ENCODE results near the gene DUSP22. TPM values are rescaled to one million over a fixed set of nuclear protein-coding genes. Genes with fewer than 3 reads are reported as not detected.
A peak's percentile ranks its signal among the peaks of the same experiment; 100 is the strongest.
"Not testable (repeated sequence)": the region's sequence is repeated elsewhere in the genome, so short reads cannot be mapped to it uniquely, and the experiment has no call there.

DUSP22 gene
- total and polyA plus RNA-seq, 5 donors: 51.0 to 74.8 (median 64.2) TPM

DNA sequence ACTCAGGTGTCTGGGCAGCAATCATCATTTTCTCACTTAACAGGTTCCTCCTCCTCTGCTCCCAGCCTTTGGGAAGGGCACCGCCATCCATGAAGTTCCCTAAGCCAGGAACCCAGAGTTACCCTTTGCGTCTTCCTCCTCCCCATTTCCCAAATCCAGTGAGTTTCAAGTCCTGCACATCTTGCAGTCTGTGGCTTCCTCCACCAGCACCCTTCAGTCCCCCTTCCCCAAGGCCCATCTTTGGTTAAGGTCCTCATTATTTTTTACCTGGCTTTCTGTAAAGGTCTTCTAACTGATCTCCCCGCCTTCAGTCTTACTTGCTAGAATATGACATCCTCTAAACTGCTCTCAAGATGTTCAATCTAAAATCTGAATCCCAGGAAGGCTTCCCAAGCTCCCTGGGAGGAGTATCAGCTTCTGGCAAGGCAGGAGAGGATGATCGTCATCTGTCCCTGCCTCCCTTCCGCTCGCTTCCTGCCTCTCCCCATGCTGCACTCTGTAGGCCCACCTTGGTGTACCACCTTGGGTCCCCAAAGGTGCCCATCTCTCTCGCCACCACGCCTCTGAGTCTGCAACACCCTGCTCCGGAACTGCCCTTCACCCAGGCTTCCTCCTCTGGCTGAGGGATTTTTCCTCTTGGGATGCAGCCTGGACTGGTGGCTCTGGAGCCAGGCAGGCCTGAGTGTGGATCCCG, 11.4 kb upstream of the DUSP22 start:
- Histone ChIP-seq H3K4me1 (ENCODE audit: control insufficient read depth, insufficient read depth, low read length) (no peaks in the 10 kb centered on the region), H3K9me3 (ENCODE audit: control insufficient read depth, low read length) (no peaks in the 10 kb centered on the region), H3K27me3 (ENCODE audit: control insufficient read depth, insufficient read depth) (no peaks in the 10 kb centered on the region), H3K4me3 (ENCODE audit: low read length) (no peak overlapping the region), H3K27ac (ENCODE audit: low read length) (no peak overlapping the region)
- 87% methylated on average over 10 of the region's 10 CpGs for WGBS
- ATAC-seq (no peak), DNase-seq (no peak)
- intact Hi-C loops (cut with DNase I): no loop called here

DNA sequence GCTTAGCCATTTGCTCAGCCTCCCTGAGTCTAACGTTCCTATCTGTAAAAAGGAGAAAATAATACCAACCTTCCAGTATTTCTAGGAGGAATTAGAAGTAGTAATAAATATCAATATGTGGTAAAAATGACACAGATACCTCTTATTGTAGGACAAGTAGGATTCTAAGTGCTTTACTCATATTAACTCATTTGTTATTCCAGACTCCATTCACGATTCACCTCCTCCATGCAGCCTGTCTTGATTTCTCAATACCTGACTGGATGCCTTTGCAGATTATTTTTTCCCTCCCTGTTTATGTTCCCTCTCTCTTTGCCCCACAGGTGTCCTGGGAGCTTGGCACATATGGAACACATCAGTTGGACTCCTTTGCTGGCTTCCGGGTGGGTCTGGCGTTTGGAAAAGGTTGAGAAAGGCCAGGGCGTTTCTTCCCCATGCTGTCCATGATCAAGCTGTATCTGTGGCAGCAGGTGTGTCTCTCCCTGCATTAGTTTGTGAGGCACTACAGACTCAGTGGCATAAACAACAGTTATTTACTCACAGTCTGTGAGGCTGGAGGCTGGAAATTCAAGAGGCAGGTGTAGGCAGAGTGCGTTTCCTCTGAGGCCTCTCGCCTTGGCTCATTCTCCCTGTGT, 10.7 kb upstream of the DUSP22 start:
- WGBS: 86% methylated on average over 7 of the region's 7 CpGs
- intact Hi-C loops (cut with DNase I): no loop called here
- no peaks in the 10 kb centered on the region for H3K27me3 ChIP-seq (ENCODE audit: control insufficient read depth, insufficient read depth)

DNA sequence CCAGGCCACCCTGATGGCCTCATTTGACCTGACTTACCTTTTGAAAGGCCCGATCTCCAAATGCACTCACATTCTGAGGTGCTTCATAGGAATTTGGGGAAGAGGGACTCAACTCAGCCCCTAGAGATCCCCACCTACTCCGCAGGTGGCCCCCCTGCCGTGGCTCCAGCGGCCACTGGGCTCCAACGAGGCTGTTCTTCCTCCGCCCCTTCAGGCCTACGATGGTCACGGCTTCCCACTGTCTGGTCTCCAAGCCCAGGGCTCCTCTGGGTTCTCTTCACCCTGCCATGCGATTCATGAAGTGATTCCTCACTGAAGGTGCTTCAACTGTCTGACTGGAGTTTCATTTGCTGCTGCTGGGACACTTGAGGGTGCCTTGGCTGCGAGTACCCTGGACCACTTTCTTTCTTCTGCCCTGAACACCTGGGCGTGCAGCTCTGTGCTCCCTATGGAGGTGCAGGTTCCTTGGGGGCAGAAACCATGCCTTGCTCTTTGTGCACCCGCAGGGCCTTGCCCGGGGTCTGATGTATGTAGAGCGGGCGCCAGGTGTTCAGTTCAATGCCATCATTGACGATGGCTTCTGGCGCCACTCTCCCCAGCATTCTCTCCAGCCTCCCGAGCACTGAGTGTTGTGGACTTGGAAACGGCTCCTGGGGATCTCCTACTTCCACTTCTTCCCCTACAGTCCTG, 10.0 kb upstream of the DUSP22 start:
- WGBS: 85% methylated on average over 19 of the region's 19 CpGs
- ATAC-seq (peak in 1 of 2 donors; percentile 14), DNase-seq (no peak)
- no peak overlapping the region for H3K27ac ChIP-seq (ENCODE audit: low read length)
- intact Hi-C loops (cut with DNase I): no loop called here
- no peaks in the 10 kb centered on the region for H3K27me3 ChIP-seq (ENCODE audit: control insufficient read depth, insufficient read depth)
- H3K9me3 ChIP-seq (ENCODE audit: control insufficient read depth, low read length): no peaks in the 10 kb centered on the region
- H3K4me3 ChIP-seq (ENCODE audit: low read length): no peak overlapping the region
- no peaks in the 10 kb centered on the region for H3K4me1 ChIP-seq (ENCODE audit: control insufficient read depth, insufficient read depth, low read length)

More for the DNA sequence above, 10.7 kb upstream of the DUSP22 start:
- no peaks in the 10 kb centered on the region for H3K4me1 ChIP-seq (ENCODE audit: control insufficient read depth, insufficient read depth, low read length)
- H3K9me3 ChIP-seq (ENCODE audit: control insufficient read depth, low read length): no peaks in the 10 kb centered on the region
- H3K27ac ChIP-seq (ENCODE audit: low read length): no peak overlapping the region
- no peak for ATAC-seq
- H3K4me3 ChIP-seq (ENCODE audit: low read length): no peak overlapping the region
- no peak for DNase-seq

DNA sequence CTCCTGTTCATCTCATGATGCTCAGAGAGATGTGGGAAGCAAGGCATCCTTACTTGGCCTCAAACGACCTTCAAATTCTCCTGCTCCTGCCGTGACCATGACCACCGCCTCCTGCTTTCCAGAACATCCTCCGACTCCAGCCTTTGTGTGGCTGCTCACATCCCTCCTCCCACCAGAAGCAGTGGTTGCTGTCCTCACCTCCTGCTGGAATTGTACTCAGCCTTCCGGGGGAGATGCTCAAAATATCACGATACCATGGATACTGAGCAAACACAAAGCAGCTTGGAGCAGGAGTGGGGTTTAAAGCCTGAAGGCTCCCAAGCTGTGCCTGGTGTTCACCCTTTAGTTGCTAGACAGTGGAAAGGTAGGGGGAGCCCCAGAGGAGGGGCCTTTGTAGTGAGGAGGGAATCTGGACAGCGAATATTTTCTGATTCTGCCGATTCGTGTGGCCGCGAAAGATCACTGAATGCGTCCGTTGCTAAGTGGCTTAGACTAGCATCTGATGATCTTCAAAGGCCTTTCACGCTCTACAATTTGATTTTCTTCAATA, 9.3 kb upstream of the DUSP22 start:
- no peak overlapping the region for H3K27ac ChIP-seq (ENCODE audit: low read length)
- 84% methylated on average over 14 of the region's 14 CpGs for WGBS

DNA sequence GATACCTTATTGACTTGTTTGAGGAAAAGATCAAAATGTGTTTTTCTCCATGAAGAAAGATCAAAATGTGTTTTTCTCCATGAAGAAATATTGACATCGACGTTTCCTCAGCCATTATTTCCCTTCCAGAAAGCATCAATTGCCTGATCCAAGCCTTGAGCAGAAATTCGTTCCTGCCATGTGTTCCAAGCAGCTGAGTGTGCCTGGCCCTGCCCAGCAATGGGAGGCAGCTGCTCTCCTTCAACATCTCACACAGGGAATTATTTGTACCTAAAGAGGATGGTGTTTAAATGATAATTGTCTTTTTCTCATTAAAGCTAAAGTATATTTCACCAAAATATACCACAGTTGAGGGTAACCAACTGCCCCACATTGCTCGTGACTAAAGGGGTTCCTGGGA, 7.8 kb upstream of the DUSP22 start:
- Histone ChIP-seq H3K27me3 (ENCODE audit: control insufficient read depth, insufficient read depth) (no peaks in the 10 kb centered on the region), H3K4me3 (ENCODE audit: low read length) (no peak overlapping the region), H3K9me3 (ENCODE audit: control insufficient read depth, low read length) (no peaks in the 10 kb centered on the region), H3K27ac (ENCODE audit: low read length) (no peak overlapping the region), H3K4me1 (ENCODE audit: control insufficient read depth, insufficient read depth, low read length) (no peaks in the 10 kb centered on the region)
- no peak for DNase-seq
- ATAC-seq: no peak
- 66% methylated on average over 4 of the region's 4 CpGs for whole genome bisulfite sequencing
- intact Hi-C loops (cut with DNase I): no loop called here

More for the DNA sequence above, 9.3 kb upstream of the DUSP22 start:
- DNase-seq (peak in 1 of 3 donors; percentile 24), ATAC-seq (no peak)
- H3K9me3 ChIP-seq (ENCODE audit: control insufficient read depth, low read length): no peaks in the 10 kb centered on the region
- intact Hi-C loops (cut with DNase I): no loop called here
- H3K4me1 ChIP-seq (ENCODE audit: control insufficient read depth, insufficient read depth, low read length): no peaks in the 10 kb centered on the region
- H3K4me3 ChIP-seq (ENCODE audit: low read length): no peak overlapping the region
- H3K27me3 ChIP-seq (ENCODE audit: control insufficient read depth, insufficient read depth): no peaks in the 10 kb centered on the region

DNA sequence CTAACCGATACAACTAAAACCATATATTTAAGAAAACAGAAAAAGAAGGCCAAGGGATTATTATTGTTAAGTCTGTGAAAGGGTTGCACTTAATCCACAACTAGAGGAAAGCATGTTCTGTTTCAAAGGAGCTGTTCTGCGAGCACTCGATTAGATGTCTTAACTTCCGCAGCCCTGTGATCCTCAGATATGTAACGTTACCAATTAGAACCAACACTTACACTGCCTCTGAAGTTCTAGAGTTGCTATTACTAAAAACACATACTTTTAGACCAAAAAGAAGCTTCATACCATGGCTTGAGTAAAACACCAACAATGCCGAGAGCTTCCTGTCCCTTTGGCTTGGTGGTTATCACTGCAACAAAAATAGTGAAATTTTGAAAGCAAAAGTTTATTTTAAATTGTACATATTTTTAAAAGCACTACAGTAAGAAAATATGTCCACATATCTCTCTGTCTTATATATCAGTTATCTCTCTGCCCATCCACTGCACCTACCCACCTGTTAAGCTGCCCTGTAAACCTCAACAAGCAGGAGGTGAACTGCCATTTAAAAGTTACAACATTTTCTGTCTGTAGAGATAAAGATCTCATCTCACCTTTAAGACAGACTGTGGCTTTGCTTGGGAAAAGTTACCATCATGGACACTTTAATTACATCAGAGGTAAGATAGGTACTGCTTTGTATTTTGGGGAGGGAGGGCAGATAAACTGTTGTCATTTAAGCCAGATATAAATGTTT, 7.1 kb upstream of the DUSP22 start:
- 87% methylated on average over 6 of the region's 6 CpGs for WGBS
- Histone ChIP-seq H3K27me3 (ENCODE audit: control insufficient read depth, insufficient read depth) (no peaks in the 10 kb centered on the region), H3K27ac (ENCODE audit: low read length) (no peak overlapping the region), H3K4me1 (ENCODE audit: control insufficient read depth, insufficient read depth, low read length) (no peaks in the 10 kb centered on the region), H3K9me3 (ENCODE audit: control insufficient read depth, low read length) (no peaks in the 10 kb centered on the region), H3K4me3 (ENCODE audit: low read length) (no peak overlapping the region)
- DNase-seq (no peak), ATAC-seq (no peak)
- intact Hi-C loops (cut with DNase I): no loop called here

DNA sequence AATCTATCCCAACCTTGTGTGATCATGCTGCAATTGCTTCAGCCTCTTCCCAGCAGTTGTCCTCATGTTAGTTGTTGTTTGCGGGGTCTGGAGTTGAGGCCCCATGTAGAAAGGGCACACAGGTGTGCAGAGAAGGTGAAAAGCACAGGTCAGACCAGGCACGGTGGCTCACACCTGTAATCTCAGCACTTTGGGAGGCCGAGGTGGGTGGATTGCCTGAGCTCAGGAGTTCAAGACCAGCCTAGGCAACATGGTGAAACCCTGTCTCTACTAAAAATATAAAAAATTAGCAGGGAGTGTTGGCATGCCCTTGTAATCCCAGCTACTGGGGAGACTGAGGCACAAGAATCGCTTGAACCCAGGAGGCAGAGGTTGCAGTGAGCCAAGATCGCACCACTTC, 6.4 kb upstream of the DUSP22 start:
- H3K4me3 ChIP-seq (ENCODE audit: low read length); DNase-seq; H3K27me3 ChIP-seq (ENCODE audit: control insufficient read depth, insufficient read depth); ATAC-seq; H3K27ac ChIP-seq (ENCODE audit: low read length); intact Hi-C loops (cut with DNase I); H3K4me1 ChIP-seq (ENCODE audit: control insufficient read depth, insufficient read depth, low read length); H3K9me3 ChIP-seq (ENCODE audit: control insufficient read depth, low read length): not testable (repeated sequence)
- WGBS: 69% methylated on average over 5 of the region's 5 CpGs

DNA sequence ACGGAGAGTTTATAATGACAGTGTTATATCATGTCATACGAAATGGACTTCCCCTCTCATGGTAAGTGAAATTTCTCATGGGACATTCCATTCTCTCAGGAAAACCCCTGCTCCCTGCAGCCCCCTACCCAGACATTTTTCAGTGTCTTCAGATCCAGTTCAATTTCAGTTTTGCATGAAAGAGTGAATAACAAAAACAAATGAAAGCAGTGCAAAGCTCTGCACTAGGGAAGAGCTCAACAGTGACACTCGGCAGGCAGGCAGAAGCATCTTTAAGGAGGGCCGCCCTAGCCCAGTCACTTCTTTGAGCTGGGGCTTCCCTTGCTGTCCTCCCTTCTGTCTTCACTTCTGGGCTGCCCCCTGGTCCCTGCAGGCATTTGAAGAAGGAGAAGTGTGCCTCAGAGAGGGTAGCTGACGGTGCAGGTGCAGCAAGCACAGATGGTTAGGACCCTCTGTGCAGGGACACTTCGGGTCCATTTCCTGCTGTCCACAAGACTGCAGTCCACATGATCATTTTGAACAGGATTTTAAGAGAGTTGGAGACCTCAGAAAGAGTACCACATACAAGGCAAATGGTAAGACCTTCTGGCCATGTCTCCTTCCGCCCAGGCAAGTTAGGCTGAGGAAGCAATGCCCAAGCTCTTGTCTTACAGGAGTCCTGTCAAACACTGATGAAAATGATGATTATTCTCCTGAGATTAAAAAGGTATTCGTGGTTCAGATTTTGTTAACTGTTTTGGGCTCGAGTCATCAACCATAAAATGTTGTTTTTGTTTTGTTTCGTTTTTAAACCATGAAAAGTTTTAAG, 5.4 kb upstream of the DUSP22 start:
- DNase-seq: no peak
- H3K27ac ChIP-seq (ENCODE audit: low read length): no peak overlapping the region
- no peaks in the 10 kb centered on the region for H3K9me3 ChIP-seq (ENCODE audit: control insufficient read depth, low read length)
- no peak for ATAC-seq
- intact Hi-C loops (cut with DNase I): no loop called here
- no peaks in the 10 kb centered on the region for H3K27me3 ChIP-seq (ENCODE audit: control insufficient read depth, insufficient read depth)
- 65% methylated on average over 10 of the region's 10 CpGs for WGBS
- H3K4me3 ChIP-seq (ENCODE audit: low read length): no peak overlapping the region
- no peaks in the 10 kb centered on the region for H3K4me1 ChIP-seq (ENCODE audit: control insufficient read depth, insufficient read depth, low read length)

DNA sequence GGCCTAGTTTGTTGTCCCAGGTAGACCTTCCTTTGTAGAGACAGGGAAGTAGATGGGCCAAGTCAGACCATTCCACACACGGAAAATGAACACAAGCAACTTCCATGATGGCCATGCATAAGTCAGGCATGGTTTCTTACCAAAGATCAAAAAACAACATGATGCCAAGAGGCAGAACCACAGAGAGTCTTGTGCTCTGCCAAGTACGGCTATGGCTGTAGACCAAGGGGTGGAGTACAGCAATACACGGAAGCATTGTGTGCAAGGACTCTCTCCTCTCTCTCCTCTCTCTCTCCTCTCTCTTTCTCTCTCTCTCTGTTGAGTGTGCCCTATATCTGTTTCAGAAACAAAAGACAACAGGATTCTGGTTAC, 4.8 kb upstream of the DUSP22 start:
- DNase-seq (no peak), ATAC-seq (no peak)
- H3K27me3 ChIP-seq (ENCODE audit: control insufficient read depth, insufficient read depth): no peaks in the 10 kb centered on the region
- WGBS: 71% methylated on average over 3 of the region's 3 CpGs
- H3K4me1 ChIP-seq (ENCODE audit: control insufficient read depth, insufficient read depth, low read length): no peaks in the 10 kb centered on the region
- H3K9me3 ChIP-seq (ENCODE audit: control insufficient read depth, low read length): no peaks in the 10 kb centered on the region
- H3K27ac ChIP-seq (ENCODE audit: low read length): no peak overlapping the region
- intact Hi-C loops (cut with DNase I): no loop called here
- H3K4me3 ChIP-seq (ENCODE audit: low read length): no peak overlapping the region

DNA sequence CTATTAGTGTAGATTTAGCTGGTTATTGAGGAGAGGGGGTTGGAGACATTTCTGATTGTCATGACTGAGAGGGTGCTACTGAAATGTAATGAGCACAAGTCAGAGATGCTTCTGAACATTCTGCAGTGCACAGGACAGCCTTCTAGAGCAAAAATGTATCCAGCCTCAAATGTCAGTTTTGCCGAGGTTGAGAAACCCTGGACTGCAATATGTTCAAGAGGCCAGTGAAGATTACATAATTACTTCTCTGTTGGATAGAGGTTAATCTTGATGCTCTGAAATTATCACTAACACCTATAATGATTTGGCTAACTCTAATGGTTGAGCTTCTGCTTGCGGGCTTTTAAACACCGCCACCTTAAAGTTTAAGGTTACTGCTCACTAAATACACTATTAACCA, 3.4 kb upstream of the DUSP22 start:
- intact Hi-C loops (cut with DNase I): no loop called here
- no peaks in the 10 kb centered on the region for H3K9me3 ChIP-seq (ENCODE audit: control insufficient read depth, low read length)
- H3K4me3 ChIP-seq (ENCODE audit: low read length): no peak overlapping the region
- no peaks in the 10 kb centered on the region for H3K27me3 ChIP-seq (ENCODE audit: control insufficient read depth, insufficient read depth)
- ATAC-seq (no peak), DNase-seq (no peak)
- H3K27ac ChIP-seq (ENCODE audit: low read length): no peak overlapping the region
- no peaks in the 10 kb centered on the region for H3K4me1 ChIP-seq (ENCODE audit: control insufficient read depth, insufficient read depth, low read length)
- WGBS: 73% methylated on average over 3 of the region's 3 CpGs

All from right cardiac atrium (tissue), 5 donors.